HL-60/S4 treated with retinoic acid at 250 ng/mL for 4 days and 3 days (cell line): ENCODE measurements around the gene CZIB.
"Not testable (repeated sequence)": the region's sequence is repeated elsewhere in the genome, so short reads cannot be mapped to it uniquely, and the experiment has no call there.

Source experiments
- in situ Hi-C: fragments of 300-500 bp; cut with MboI; formaldehyde crosslinking; loops from 2 replicates; pipeline ENCODE4 v1.7.0; 2022; ENCODE audit warnings: low sequenced_read_pairs

CZIB gene

DNA sequence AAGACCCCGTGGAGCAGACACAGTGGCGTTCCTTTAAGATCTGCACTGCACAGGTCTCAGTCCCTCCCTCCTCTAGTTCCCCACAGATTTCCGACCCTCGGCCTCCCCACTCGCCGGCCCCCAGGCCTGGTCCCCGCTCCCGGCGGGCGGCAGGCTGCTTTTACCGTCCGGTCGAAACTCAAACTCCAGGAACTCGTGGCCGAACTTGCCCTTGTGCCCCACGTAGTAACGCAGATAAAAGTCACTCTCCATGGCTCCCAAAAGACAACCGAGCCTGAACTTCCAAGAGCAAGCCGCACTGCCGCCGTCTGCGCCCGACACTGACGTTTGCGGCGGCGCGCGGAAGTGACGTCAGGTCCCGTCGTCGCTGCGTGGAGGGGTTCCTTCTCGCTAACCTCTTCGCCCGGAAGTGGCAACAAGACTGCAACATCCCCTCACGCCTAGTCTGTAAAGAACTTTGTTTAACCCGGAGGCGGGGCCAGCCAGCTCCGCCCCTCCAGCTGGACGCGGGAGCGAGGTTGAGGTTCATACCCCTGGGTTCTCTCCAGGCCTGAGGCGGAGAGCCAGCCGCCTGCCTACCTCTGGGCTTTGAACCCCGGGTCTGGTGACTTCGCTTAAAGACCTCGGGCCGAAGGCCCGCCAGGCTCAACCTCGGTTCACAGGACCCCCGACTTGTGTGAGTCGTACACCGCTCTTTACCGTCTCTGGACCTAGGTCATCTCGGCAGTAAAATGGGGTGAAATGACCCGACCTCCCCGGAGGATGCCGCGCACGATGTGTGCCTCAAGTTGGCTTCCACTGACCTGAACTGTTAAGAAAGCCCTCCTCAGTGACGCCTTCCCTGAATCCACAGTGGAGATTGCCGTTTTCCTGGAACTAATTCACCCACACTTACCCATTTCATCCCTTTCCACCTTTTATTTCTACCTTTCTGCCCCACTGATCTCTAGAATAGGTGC lies 18.0 kb upstream of the CZIB start, which contains the start of gene MAGOH:
Gene MAGOH, minus strand, starts transcription at position 322 of the 959 bp plus-strand sequence. Its CDS starts 70 bp downstream, at position 252.
- in situ Hi-C loops: no loop called here

DNA sequence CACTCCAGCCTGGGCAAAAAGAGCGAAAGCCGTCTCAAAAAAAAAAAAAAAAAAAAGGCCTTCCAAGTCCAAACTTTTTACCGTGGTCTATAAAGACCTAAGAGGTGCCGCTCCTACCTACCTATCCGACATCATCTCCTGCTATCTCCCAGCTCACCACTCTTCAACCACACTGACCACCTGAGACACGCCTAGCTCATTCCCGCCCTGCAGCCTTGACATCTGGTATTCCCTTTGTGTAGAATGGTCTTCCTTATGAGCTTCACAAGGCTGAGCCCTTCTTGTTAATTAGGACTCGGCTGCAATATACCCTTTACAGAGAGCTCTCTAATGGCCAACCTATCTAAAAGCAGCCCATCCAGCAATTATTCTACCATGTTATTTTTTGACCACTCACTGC lies 17.2 kb upstream of the CZIB start:
- in situ Hi-C loops: no loop called here

DNA sequence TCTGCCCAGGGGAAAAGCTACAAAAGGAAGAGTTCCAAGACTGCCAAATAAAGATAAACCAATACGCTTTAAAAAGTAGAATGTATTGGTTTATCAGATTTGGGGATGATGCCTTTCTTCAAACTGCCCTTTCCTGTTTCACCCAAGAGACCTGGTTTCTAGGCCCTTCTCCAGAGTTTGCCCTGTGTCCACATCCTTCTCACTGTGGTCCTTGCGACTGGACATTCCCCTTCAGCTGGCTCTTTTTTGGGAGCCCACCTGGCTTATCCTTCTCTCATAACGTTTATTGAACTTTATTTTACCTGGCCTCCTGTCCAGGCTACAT lies 490 bp upstream of the CZIB start:
- in situ Hi-C loops: no loop called here

DNA sequence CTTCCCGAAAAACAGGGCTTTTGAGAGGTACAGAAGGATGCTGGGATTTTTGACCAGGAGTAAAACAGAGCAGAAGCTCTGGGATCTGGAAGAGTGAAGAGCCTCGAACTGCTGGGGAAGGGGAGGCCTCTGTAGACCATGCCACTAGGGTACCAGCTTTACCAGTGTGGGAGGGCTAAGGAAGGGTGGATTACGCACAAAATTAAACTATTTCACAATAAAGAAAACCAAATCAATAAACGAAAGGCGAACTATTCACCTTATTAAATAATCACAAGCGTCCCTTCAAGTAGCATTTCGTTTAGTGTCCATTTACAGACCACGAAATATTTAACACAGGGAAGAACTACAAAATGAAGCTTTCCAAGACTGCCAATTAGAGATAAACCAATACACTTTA lies 723 bp downstream of the CZIB start:
- in situ Hi-C loops: no loop called here

DNA sequence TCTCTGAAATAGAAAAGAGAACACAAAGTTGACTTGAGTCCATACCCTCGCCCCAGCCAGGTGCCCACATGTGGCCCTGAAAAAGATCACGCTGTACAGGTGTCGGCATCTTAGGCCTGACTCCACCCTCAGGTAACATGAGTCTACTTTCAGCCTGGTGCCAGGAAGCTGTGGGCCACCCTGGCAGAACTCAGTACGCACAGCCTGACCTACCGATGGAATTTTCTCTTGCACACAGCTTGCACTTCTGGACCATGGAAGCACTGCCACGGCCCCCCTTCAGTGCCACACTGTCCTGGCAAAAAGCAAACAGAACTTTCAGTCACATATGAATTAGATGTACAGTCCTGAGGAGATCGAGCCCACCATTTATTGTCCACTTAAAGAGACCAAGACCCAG lies 2.2 kb downstream of the CZIB start:
- in situ Hi-C loops: no loop called here

DNA sequence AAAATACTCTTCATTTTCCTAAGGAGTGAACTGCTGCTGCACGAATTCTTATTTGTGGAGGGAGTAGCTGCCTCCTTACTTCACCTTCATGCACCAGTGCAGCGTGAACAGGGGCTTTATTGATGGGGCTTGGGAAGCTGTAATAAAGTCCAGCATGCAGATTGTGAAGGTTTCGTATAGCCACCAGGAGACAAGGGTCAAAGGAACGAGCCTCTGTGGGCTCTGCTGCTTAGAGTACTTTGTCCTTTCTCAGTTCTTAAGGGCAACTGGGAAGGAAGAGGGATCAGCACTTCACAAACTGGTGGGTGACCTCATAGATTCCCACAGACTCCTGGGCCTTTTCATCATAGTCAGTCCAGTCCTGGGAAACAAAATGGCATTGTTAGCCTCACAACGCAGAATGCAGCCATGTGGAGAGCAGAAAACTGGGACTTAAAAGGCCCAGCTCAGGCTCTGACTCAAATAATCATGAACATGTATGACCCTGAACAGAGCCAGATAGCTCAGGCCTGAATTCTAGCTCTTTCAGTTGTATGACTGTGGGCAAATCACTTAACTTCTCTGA lies 6.0 kb downstream of the CZIB start:
- in situ Hi-C loops: no loop called here

DNA sequence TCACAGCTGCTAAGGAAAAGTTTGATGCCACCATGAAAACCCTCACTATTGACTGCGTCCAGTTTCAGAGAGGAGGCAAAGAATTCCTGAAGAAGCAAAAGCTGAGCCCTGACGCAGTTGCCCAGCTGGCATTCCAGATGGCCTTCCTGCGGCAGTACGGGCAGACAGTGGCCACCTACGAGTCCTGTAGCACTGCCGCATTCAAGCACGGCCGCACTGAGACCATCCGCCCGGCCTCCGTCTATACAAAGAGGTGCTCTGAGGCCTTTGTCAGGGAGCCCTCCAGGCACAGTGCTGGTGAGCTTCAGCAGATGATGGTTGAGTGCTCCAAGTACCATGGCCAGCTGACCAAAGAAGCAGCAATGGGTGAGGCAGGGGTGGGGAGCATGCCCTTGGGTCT lies 9.5 kb downstream of the CZIB start:
- in situ Hi-C loops: no loop called here

DNA sequence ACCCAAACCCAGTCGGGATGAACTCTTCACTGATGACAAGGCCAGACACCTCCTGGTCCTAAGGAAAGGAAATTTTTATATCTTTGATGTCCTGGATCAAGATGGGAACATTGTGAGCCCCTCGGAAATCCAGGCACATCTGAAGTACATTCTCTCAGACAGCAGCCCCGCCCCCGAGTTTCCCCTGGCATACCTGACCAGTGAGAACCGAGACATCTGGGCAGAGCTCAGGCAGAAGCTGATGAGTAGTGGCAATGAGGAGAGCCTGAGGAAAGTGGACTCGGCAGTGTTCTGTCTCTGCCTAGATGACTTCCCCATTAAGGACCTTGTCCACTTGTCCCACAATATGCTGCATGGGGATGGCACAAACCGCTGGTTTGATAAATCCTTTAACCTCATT lies 10.1 kb downstream of the CZIB start:
- in situ Hi-C loops: no loop called here

DNA sequence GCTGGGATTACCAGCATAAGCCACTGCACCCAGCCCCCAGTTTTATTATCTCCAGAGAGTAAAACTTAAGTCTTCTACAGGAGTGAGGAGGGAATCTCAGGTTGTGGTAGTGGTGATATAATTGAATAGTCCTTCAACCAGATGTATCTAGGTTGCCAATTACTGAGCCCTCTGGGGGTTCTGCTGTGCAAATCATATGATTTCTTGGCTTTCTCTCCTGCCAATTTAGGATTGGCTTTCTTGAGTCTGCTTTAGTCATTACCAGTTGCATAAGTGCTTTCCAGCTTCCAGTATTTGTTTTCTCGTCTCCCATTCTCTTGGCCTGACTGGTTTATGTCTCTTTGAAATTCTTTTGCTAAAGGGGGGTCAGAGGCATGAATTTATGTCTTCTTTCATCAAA lies 12.7 kb downstream of the CZIB start:
- in situ Hi-C loops: no loop called here

DNA sequence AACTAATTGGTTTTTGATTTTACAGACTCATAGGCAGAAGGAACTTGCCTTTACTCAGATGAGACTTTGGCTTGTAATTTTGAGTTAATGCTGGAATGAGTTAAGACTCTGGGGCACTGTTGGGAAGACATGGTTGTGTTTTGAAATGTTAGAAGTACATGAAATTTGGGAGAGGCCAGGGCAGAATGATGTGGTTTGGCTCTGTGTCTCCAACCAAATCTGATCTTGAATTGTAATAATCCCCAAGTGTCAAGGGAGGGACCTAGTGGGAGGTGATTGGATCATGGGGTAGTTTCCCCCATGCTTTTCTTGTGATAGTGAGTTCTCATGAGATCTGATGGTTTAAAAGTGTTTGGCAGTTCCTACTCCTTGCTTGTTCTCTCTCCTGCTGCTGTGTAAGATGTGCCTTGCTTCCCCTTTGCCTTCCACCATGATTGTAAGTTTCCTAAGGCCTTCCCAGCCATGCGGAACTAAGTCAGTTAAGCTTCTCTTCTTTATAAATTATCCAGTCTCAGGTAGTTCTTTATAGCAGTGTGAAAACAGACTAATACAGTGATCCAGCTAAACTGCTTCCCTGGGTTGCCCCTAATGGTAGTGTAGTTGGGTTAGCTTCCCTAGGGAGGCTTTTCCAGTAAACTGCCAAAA lies 13.6 kb downstream of the CZIB start:
- in situ Hi-C loops: no loop called here

DNA sequence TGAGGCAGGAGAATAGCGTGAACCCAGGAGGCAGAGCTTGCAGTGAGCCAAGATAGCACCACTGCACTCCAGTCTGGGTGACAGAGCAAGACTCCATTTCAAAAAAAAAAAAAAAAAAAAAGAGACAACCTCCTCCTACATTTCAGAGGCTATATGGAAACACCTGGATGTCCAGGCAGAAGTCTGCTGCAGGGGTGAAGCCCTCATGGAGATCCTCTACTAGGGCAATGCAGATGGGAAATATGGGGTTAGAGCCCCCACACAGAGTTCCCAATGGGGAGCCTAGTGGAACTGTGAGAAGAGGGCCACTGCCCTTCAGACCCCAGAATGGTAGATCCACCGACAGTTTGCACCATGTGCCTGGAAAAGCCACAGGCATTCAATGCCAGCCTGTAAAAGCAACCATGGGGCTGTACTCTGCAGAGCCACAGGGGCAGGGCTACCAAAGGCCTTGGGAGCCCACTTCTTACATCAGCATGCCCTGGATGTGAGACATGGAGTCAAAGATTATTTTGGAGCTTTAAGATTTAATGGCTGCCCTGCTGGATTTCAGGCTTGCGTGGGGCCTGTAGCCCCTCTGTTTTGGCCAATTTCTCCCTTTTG lies 14.2 kb downstream of the CZIB start:
- in situ Hi-C loops: not testable (repeated sequence)

DNA sequence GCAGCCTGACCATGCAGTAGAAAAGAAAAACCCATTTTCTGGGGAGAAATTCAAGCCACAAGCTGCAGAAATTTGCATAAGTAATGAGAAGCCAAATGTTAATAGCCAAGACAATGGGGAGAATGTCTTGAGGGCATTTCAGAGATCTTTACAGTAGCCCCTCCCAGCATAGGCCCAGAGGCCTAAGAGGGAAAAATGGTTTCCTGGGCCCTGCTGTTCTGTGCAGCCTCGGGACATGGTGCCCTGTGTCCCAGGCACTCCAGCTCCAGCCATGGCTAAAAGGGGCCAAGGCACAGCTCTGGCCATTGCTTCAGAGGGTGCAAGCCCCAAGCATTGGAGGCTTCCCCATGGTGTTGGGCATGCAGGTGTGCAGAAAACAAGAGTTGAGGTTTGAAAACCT lies 14.9 kb downstream of the CZIB start:
- in situ Hi-C loops: not testable (repeated sequence)

DNA sequence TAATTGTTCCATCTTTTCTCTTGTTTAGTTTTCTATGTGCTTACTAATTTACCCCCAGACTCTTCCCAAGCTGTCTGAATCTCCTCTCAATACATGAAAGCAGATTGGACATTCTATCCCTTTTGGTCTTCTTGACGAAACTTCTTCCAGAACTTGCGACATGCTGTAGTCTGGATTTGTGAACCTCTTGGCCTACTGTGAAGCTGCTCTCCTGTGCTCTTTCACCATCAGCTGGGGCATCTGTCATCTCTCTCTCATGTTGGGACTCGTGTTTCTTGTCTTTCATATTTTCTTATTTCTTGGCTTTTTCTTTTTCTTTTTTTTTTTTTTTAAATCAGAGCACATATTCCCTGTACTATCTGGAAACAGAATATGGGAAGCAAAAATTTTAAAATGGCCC lies 17.0 kb downstream of the CZIB start:
- in situ Hi-C loops: no loop called here

DNA sequence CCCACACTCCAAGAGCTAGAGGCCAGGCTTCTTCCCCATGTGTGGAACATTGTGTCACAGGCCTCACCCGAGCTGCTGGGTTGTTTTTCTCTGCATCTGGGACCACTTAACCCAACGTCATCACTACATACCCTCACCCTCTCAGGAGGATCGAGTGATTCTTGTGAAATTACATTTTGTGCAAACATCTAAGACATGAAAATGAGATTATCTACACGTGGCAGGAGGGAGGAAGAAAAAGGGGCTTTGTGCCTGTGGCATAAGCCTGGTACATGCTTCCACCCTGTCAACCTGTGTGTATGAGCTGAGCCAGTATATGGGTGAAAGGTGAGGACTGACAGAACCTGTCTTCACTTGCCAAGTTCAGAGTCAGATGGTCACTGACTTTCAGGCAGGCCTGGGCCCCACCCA lies 22.2 kb downstream of the CZIB start:
- in situ Hi-C loops: no loop called here

DNA sequence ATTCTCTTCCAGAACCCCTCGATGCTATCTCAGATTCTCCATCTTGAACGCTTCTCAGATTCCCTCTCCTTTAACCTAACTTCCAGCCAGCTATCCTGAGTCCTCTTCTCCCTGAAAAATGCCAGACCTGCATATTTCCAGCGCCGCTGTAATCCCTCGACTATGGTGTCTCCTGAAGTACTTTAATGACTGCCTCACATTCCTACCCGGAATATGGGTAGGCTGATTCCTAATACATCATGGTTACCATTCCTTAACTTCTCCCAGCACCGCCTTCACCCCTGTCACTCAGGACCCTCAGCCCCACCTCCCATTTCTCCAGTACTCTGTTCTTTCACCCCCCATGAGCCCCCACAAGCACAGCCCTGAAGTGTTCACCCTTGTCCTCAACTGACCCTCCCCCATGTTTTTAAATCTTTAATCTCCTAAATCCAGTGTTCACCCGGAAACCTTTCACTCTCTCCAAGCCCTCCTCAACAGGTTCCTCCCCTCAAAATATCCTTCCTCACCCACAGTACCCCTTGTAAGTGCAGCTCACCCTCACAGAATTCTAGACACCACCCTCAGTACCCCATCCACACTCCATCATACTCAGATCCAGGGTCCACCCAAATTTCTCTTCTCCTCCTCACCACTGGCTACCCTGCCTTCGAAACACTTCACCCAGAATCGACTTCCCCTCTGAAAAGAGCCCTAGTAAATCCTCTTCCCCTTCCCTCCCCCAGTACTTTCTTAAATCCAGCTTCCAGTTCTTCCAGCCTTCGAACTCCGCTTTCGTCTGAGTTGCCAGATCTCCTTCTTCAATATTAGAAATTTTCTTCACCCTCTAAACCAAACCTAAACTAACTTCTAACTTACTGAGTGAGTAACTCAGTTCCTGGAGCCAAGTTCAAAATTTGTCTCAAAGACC lies 22.9 kb downstream of the CZIB start:
- in situ Hi-C loops: no loop called here

DNA sequence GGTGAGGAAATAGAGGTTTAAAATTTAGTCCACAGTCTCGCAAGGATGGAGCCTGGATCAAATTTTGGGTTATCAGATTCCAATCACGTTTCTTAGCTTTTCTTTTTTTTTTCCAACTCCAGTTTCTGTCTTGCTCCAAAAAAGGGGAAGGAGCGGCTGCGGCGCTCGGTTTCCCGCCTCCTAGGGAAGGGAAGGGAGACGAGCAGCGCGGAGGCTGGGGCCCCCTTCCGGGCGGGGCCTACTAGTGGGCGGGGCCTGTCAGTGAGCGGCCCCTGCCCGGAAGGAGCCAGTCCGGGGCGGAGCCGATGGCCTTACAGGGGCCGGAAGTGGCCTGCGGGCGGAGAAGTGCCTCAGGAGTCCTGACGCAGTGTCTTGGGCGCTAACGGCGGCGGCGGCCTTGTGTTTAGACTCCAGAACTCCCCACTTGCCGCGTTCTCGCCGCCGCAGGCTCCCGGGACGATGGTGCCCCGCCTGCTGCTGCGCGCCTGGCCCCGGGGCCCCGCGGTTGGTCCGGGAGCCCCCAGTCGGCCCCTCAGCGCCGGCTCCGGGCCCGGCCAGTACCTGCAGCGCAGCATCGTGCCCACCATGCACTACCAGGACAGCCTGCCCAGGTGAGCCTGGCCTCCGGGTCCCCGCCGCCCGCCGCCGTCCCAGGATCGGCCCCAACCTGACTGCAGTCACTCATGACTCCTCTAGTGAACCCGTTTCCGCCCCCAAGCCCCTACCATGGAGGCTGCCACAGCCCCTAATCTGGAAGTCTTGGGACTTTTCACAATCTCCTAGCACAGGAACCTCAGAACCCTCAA lies 23.7 kb downstream of the CZIB start, which contains the start of gene CPT2:
Gene CPT2, plus strand, starts transcription at position 340 of the 806 bp plus-strand sequence. Its CDS starts 120 bp downstream, at position 460.
- in situ Hi-C loops: no loop called here

DNA sequence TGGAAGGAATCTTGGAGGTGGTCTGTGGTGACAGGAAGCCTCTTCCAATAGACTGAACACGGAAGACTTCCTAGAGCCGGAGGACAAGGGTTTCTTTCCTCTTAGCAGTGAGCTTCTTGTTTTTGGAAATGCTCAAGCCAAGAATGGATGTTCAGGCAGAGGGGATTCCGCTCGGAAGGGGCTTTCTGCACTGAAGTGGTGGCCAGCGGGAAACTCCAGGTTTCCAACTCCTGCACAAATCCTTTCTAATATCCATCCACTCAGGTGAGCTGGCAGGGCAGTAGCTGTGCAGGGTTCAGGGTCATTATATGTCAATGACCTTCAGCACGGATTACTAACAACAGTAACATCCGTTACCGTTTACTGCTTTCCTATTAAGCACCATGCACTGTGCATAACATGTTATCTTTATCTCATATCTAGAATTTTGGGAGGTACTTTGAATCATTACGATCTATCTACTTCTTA lies 24.4 kb downstream of the CZIB start:
- in situ Hi-C loops: no loop called here

DNA sequence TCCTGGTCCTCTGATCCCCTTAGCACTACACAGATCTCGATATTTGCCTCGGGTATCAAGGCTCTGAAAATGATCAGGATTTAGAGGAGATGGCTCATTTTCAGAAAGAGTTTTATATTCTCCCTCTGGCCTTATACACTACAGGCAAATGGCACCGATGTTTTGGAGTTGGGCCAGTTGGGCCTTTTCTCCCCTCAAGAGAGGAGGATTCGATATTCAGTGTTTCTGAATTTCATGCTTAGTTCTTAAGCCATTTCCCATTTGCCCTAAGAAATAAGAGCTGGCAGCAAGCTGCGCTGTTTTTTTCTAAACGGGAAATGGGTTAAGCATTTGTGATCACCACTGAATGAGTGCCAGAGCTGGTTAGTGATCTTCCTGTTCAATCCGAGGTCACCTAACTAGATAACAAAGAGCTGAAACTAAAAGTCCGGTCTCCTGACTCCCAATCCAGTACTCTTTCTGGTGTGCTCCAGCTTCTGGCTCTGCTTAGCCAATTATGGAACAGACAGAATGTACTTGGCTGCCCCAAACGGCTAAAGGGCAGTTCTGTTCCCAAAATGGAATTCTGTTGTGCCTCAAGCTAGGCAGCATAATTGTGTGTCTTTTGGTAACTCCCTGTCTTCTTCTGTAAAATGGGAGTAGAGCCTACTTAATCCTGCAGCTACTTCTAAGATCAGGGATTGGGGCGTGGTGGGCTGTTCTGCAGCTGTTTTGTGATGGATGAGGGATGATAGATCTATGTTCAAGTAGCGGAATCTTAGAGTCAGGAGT lies 25.0 kb downstream of the CZIB start:
- in situ Hi-C loops: no loop called here

DNA sequence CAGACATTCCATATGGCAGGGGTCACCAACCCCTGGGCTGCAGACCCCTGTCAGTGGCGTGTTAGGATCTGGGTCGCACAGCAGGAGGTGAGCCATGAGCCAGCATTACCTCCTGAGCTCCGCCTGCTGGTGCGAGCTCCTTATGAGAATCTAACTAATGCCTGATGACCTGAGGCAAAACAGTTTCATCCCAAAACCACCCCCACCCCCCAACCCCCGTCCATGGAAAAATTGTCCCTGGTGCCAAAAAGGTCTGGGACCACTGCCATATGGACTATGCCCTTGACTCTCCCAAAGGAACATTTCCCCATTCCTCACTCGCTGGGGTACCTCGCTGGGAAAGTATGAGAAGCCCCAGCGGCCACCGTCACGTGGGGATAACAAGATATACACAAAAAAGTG lies 30.2 kb downstream of the CZIB start:
- in situ Hi-C loops: no loop called here
